Measurements from ENCODE around the gene ST6GALNAC6.
A peak's percentile ranks its signal among the peaks of the same experiment; 100 is the strongest.
"Not testable (repeated sequence)": the region's sequence is repeated elsewhere in the genome, so short reads cannot be mapped to it uniquely, and the experiment has no call there.

ST6GALNAC6 gene

DNA sequence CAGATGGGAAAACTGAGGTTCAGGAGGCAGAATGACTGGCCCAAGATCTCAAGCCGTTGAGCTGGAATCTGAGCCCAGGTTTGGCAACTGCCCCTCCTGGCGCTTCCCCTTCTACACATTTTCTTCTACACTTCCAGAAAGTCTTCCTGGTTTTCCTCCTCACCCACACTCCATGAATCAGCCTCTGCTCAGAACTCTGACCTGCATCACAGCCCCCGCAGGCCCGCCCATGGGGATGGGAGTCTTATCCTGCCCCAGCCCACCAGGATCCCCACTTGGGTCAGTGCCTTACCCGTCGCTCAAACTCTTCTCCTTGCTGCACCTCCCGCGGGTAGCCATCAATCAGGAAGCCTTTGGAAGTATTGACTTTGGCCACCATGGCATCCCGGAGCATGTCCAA is 27.9 kb downstream of the ST6GALNAC6 start:
- no peak for DNase-seq

DNA sequence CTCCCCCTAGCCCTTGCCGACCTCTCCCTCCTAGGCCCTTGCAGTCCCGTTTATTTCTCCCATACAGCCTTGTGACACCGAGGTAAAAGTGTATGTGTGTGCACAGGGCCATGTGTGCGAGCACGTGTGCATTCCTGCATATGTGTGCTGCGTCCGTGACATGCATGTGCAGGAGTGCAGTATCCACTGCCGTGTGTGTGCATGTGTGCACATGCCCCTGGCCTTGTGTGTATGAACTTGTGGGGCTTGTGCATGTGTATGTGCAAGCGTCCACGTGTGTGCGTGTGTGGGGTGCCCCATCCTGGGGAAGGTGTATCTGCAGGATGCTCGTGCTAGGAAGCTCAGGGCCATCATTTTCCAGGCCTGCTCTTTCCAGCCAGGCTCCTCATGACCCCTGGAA is 28.5 kb downstream of the ST6GALNAC6 start:
- no peak for DNase-seq

DNA sequence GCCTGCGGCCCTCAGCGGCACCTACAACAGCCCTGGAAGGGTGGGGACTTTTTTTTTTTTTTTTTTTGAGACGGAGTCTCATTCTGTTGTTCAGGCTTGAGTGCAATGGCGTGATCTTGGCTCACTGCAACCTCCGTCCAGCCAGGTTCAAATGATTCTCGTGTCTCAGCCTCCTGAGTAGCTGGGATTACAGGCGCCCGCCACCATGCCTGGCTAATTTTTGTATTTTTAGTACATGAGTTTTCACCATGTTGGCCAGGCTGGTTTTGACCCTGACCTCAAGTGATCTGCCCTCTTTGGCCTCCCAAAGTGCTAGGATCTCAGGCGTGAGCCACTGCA is 29.3 kb downstream of the ST6GALNAC6 start:
- not testable (repeated sequence) for DNase-seq

DNA sequence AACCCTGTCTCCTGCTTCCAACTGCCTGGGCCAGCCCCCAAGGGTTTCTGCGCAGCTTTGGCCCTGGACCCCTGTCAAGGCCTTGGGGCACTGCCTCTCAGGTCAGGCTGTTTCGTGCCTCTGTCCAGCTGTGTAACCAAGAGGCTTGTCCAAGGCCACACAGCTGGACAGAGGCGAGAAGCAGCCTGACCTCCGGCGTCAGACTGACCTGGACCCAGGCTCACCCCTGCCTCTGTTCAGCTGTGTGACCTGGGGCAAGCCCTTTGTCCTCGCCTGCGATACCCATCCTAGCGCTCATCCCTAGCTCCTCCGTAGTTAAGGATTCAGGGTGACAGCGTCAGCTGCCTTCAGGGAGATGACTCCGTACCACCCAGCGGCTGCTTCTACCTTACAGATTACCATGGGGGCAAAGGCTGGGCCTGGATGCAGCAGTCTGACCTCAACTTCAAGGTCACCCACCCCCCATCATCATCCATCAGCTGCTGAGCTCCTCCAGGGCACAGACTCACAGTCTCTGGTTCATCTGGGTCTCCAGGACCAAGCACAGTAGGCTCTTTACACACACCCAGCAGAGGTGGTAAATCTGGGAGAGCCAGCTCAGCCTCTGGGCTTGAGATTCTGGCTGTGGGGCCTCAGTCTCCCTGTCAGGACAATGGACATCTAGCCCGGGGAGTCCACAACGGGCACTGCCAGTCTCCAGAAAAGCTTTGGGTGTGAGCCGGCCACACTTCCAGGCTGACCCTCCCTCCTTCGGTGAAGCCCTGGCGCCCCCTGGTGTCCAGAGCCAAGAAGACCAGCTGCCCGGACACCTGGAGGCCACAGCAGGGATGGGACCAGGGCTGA is 29.9 kb downstream of the ST6GALNAC6 start:
- DNase-seq = peak; percentile 62

DNA sequence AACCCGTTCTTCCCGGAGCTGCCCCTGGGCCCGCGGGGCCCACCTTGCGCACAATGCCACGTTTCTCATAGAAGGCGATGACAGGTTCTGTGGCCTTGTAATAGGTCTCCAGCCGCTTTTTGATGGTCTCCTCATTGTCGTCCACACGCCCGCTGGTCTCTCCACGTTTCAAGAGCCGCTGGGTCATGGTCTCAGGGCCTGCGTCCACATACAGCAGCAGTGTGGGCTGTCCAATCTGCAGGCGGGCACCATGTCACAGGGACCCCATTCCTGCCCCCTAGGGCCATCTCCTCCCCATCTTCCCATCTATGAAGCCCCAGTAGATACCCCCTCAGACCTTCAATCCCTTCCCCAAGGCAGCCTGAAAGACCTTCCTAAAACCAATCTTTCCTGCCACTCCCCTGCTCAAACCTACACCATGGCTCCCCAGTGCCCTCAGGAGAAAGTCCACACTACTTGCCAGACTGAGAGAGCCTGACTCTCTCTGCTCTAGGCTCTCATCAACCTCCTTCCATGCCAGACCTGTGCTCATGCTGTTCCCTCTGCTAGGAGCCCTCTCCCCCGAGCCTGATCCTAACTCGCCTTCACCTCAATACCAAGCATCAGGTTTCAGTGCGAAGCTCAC is 31.0 kb downstream of the ST6GALNAC6 start:
- DNase-seq = no peak

DNA sequence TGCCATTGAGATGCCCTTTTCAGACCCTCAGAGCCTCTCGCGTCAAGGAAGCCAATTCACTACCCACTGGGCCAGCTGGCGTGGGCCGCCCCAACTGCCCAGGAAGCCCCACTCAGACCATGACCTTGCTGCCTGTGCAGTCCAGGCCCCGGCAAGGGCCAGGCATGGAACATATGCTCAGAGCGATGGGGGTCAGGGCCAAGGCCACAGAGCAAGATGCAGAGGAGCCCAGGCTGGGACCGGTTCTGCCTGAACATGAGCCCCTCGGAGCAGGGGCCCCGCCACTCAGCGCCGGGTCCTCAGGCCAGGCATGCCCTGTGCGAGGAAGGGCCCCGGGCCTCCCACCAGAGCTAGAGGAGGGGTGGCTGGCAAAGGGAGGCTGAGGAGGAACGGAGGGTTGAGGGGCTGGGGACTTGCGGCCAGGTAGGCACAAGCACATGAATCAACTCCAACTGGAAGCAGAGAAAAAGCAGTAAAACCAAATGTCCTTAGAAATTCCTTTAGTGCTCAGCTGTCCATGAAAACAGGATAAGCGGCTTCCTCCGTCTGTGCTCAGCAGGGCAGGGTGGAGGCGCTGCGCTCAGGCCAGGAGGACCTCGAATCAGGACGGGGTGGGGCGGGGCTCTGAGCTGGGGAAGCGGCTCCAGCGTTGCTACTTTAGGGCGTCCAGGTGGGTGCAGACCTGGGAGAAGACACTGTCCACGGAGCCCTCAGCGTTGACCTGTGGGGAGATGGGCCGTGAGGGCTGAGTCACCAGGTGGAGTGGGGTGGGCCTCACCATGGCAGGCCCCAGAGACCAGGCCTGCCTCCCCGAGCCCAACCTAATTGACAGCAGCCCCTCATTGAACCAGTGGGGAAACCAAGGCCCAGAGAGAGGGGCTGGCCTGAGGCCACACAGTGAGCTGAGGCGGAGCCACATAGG is 31.8 kb downstream of the ST6GALNAC6 start:
- no peak for DNase-seq

DNA sequence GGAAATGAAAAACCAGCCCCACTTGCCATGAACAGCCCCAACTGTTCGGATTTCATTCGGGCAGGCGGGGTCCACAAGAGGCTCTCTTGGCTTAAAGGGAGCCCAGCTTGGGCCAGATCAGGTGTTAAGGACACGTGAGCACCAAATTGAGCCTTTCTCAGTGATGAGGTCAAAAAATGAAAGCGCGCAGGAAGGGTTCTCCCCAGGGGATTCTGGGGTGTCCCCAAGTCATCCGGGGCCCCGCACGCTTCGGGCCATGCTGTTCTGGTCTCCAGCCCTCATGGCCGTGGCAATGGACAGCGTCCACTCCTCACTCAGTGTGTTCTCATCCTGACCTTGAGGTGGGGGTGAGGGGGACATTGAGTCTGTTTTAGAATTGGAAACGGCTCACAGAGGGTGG is 32.9 kb downstream of the ST6GALNAC6 start:
- DNase-seq = no peak

DNA sequence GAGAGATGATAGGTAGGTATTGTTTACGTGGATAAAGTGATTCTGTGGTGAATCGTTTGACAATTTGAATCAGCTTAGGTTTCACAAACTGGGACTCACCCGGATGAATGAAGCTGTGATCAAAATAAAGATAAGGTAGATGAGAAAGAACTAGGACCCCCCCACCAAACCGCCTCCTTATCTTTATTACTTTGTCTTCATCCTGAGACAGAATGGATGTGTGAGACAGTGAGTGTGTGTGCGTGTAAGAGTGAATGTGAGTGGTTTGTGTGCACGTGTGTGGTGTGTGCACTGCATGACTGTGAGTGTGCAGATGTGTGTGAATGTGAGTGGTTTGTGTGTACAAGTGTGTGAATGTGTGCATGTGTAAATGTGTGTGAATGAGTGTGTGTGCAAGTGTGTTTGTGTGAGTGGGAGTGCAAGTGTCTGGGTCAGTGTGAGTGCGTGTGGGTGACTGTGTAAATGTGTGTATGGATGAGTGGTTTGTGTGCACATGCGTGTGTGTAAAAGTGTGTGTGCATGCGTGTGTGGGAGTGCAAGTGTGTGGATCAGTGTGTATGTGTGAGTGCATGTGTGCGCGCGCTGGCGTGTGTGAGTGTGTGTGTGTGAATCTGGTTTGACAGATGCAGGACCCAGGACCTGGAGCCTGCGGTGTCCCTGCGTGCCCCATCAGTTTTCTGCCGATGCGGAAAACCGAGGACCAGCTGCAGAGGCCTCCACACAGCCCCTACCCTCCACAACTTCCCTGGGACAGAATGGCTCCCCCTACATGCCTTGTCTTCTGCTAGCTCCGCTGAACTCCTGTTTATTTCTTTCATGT is 33.5 kb downstream of the ST6GALNAC6 start:
- no peak for DNase-seq

DNA sequence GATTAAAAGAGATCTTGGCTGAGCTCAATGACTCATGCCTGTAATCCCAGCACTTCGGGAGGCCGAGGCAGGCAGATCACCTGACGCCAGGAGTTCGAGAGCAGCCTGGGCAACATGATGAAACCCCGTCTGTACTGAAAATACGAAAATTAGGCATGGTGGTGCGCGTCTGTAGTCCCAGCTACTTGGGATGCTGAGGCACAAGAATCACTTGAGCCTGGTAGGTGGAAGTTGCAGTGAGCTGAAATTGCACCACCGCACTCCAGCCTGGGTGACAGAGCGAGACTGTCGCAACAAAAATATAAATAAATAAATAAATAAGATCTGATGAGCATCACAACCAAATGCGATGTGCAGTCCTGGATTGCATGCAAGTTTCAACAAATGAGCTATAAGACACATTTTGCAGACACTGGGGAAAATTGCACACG is 36.2 kb downstream of the ST6GALNAC6 start:
- no peak for DNase-seq

DNA sequence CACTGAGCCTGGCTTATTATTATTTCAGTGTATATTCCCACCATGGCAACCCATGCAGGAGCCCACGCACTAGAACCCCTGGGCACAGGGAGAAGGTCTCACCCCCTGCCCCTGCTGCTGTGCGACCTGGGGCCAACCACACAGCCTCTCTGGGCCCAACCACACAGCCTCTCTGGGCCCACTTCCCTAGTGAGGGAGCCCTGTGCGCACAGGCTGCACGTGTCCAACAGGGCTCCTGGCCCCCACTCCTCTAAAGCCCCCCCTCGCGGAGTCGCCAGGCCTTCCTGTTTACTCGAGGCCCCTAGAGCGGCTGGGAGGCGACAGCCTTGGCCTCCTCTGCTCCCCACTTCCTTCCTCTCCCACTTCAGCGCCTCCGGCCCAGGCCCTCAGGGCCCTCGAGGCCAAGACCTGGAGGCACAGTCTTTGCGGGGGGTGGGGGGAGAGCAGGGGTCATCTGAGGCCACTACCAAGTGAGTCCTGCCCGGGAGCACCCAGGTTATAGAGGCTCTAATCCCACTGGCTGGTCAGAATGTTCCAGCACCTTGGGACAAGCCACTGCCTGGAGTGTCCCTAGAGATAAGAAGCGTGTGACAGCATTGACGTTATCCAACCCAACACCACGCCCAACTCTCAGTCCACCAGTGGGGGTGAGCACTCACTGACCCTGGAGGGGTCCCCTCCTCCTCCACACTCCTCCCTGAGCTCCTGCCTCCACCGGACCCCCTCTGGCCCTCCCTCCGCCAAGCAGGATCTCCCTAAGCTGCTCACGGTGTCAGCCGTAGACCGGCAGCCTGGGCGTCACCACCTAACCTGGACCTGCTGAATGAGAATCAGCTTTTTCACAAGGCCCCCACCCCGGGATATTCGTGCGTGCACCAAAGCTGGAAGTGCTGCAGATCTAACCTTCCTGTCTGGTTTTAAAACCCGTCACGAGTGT is 37.1 kb downstream of the ST6GALNAC6 start:
- peak; percentile 16 for DNase-seq

DNA sequence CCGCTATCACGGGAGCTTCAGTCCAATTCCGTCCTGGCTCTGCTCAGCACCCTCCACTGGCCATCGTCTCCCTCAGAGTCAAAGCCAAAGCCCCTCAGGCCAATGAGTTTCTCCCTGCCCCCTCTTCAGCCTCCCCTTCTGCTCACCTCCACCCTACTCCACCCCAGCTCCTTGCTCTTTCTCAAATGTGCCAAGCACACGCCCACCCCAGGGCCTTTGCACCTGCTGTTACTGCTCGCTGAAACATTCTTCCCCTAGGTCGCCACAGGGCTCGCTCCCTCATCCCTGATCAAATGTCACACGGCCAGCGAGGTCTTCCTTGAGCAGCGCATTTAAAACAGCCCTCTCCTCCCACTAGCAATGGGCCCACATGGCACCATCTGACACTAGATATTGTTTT is 38.6 kb downstream of the ST6GALNAC6 start:
- no peak for DNase-seq

DNA sequence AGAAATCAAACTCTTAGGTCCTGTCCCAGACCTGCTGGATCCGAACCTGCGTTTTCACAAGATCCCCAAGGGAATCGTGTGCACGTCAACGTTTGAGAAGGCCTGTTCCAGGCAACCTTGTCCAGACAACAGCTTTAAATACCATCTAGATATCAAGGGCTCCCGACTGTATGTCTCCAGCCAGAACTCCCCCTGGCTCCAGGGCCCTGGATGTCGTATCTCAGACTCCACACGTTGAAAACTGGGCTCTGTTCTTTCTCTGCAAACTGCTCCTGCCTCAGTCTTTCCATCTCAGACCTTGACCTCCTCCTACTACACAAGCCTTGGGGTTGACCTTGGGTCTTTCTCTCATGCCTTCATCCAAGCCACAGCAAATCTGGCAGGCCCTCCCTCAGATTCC is 39.1 kb downstream of the ST6GALNAC6 start:
- DNase-seq = no peak

DNA sequence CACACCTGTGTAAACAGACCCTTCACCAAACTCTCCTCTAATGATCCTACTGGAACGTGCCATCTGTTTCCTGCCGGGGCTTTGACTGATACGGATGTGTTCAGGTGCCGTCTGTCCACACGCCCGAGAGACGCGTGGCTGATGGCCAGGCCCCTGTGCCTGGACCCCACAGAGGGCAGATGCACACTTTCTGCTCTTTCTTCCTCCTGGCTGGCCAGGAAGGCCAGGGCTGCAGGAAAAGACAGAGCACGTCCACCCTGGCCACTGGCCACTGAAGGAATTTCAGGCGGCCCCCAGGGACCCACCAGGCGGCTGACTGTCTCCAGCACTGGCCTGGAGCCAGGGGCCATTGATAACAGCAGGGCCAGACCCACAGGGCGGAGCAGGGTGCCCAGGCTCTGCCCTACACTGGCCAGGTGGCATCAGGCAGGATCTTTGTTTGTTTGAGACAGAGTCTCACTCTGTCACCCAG is 41.3 kb downstream of the ST6GALNAC6 start:
- DNase-seq = no peak

DNA sequence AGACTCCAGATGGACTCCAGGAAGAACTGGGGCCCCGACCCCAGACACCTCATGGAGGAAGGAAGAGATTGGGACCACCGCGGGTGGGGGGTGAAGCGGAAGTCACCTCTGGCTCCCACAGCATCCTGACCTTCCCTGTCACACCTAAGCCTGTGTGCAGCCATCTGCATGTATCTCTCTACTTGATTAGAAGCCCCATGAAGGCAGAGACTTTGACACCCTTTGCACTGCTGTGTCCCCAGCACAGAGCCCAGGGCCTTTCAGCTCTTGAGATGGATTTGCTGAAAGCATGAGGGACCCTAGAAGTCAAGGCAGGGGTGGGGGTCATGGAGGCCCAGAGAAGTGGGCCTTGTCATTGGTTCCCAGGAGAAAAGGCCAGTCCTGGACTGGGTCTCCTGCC is 42.1 kb downstream of the ST6GALNAC6 start:
- no peak for DNase-seq

DNA sequence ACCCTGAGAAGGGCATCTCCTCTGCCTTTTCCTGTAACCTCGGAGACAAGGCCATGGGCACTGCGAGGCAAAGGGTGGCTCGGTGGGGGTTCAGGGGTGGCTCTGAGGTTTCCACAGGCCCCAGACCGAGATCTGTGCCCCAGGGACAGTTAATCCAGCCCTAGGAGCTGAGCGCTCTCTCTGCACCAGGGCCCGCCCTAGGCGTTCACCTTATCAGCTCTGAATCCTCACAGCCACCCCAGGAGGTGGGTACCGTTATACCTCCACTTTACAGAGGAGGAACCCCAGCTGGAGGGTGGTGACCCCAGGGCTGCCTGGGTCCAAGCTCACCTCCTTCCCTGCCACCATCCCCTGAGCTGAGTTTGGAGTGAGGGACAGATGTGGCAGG is 42.7 kb downstream of the ST6GALNAC6 start:
- no peak for DNase-seq

DNA sequence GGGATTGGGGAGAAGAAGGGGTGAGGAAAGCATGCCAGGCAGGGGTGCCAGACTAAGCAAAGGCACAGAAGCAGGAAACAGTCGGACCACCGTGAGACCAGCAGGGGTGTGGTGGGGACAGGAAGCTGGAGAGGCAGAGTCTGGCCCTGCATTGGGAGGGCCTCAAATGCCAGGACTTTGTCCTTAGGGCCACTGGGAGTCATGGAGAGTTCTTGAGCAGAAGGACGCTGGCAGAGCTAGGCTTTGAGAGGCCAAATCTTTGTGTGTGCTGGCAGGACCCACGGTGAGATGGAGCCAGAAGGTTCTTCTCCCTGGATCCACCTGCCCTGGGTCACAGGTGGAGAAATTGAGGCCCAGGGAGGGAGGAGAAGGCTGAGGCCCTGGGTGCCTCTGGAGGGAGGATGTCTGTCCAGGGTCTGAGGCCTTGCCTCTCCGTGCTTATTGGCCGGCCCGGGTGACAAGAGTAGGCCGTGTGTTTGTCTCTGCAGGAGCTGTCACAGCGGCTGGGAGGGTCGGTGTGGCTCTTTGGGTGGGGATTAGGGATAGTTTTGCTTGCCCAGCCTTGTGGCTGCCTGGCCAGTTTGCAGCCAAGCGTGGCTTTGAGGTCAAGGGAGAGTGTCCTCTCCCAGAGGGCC is 43.2 kb downstream of the ST6GALNAC6 start:
- DNase-seq = no peak

DNA sequence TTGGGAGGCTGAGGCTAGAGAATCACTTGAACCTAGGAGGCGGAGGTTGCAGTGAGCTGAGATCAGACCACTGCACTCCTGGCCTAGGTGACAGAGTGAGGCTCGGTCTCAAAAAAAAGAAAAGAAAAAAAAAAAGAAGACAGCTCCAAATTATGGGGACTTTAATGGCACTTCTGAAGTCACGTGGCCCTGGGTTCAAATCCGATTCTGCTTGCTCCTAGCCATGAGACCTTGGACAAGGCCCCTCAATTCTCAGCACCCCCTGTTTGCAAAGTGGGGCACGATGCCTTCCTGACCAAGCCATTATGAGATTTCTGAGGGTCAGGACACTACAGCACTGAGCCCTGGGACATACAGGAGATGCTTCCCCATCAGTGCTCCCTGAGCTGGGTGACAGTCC is 43.9 kb downstream of the ST6GALNAC6 start:
- DNase-seq = no peak

DNA sequence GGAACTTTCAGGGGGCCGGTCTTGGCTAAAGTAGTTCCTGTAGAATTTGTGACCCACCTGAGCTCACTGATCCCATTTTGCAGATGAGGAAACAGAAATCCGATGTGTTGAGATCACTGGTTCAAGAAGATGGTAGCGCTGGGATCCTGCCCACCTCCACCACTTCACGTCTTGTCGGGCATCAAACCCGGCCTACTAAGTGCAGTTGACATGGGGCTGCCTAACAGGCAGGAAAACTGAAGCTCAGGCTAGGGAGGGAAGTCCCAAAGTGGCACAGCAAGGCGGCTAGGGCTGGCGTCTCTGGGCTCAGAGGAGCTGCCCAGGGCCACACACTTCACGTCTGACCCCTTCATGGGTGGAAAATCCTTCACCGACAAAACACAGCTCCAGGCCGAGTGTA is 44.4 kb downstream of the ST6GALNAC6 start:
- no peak for DNase-seq

DNA sequence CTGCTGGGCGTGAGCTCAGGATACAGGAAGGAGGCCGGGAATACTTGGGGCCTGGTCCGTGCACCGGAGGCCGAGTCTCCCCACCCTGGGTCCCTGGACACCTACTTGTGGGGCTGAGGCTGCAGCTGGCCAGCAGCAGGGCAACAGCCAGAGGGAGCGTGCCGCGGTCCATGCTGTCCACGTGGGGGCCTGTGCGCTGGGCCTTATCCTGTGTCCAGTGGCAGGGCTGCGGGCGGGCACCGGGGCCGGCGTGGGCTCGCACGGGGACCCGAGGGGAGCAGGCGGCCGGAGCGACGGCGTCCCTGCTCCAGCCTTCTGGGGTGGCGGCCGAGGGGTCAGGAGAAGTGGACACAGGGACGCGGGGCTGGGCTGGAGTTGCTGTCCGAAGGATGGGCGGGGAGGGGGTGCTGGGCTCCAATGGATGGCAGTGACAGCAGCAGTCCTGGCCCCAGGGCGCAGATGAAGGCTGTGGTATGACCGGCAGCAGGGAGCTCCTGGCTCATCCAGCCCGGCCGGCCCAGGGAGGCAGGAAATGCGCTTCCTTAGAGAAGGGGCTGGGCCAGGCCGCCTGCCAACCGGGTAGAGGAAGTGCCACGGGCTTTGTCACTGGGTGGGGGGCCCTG is 45.1 kb downstream of the ST6GALNAC6 start, which contains the start of gene ENG:
TSS of gene ENG (minus strand) at position 475 of the 623 bp plus-strand sequence. CDS start at position 172, 303 bp downstream.
- DNase-seq = no peak
